Left cardiac atrium (tissue), 4 donors: ENCODE data around the gene LY6G5C. TPM values are rescaled to one million over a fixed set of nuclear protein-coding genes. Genes with fewer than 3 reads are reported as not detected.

Source experiments
- ATAC-seq, 2 donors: fragments of 200-7000 bp; cut with Tn5 transposase; one replicate each; pipeline ENCODE4 v1.9.1; 2020; ENCODE audit warnings: mild to moderate bottlenecking in 2 of 2, moderate library complexity in 2 of 2
- DNase-seq: peaks from one replicate; pipeline ENCODE4 v3.0.0-alpha.2; 2020
- intact Hi-C, 2 donors: fragments of 100-400 bp; cut with DNase I; formaldehyde crosslinking; loops; one replicate each; pipeline versions ENCODE4 v1.14.1 to v1.15.1; 2022 to 2023
- total RNA-seq, 2 donors: library from RNA; stranded (reverse); fragmentation: NEBNext Ultra II Directional; extraction: Animal tissue kit (Norgen Biotek cat#: 25700); gene quantifications; one replicate each; pipeline ENCODE4 v1.2.1, GENCODE V29; 2021
- donor health status: DM: no; HTN: yes; CAD: no.
- donor health status: DM: no; HTN: yes; CAD: no; lungs with severe emphysema.
- donor health status: DM: yes; HTN: yes; CAD: no.
- donor health status: Dilated cardiomyopathy.

LY6G5C gene
- total RNA-seq, 2 donors from 2014 or later, result 2.2 to 2.5 TPM

DNA sequence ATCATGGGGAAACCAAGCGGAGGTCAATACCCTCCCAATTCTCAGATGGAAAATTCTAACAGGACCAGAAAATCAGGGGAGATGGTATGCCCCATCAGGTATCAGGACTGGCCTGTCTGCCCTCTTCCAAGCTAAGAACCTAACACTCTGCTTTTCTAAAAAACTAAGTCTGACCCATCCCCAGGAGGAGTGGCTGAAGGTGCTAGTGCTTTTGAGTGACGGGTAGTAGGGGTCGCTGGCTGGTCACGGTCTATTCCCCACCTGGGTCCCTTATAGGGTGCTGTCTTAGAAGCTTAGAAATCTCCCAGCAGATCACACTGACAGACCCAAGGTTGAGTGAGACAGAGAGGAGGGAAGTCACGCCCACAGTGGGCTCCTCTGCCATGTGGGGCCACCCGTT, 12.7 kb upstream of the LY6G5C start:
- no peak for ATAC-seq
- intact Hi-C loops, result no loop called here
- DNase-seq, result no peak

DNA sequence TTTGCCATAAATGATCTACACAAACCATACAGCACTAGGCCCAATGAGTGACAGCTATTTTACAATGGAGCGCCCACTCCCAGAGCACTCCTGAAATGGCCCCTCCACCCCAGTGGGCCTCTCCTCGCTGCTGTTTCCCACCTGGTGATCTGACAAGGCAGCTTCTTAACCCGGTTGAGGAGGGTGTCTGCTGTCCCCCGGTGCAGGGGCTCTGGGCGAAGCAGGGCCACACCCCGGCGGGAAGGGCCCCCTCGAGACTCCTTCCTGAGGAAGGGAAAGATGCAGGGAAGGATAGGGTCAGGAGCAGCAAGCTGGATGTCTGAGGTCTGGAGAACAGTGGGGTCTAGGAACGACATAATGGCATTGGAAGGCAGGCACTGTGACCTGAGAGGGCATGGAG, 12.0 kb upstream of the LY6G5C start:
- no peak for ATAC-seq
- intact Hi-C loops, result no loop called here
- DNase-seq, result no peak

DNA sequence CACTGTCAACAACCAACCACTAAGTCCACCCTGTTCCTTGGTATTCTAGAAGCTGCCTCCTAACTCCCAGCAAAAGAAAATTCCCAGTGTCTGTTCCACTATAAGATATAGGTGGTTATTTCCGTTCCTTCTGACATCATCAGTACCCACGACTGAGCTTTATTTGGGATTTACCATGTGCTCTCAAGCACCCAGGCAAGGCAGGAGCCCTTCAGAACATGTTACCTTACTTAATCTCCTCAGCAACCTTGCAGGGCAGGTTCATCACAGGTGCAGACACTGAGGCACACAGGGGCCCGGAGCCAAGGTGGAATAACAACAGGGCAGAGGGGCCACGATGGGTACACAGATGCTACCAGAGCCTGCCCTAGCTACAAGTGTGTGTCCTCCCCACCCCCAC, 11.5 kb upstream of the LY6G5C start:
- ATAC-seq, result no peak
- no peak for DNase-seq
- intact Hi-C loops, result no loop called here

DNA sequence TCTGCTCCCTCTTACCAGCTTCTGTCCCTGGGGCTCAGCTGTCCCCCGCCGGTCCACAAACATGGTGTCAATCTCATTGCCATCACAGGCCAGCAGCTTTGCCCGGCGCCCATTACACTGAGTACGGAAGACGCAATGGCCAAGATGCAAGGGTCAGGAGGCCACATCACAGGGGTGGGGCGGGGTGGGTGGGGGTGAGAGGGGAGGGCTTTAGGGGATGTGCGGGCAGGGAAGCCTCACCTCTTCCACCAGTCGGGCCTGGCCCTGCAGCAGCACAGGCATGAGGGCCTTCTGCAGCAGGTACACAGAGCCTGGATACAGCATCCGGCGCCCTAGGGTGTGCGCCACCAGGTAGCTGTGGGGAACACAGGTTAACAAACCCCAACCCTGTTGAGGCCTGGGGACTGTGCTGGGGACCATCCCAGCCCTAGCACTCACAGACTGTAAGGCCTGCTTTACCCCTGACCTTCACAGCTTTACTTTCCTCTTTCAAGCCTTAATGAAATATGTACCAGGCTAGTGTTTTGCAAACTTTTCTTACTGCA, 10.8 kb upstream of the LY6G5C start:
- ATAC-seq (no peak), DNase-seq (no peak)
- intact Hi-C loops, result no loop called here

DNA sequence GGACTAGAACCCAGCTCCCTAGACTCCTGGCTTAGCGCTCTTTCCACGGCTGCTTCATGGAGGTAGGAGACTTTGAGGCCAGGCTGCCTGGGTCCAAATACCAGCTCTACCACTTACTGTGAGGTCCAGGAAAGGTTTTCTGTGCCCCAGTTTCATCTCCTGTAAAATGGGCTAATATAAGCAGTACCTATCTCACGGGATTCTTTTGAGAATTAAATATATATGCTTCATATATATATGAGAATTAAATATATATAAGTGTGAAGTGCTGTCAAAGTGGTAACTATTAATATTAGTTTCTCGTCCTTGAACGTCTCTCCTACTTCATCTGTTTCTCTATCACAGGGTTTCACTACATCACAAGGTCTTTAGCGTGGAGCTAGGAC, 10.2 kb upstream of the LY6G5C start:
- ATAC-seq (no peak), DNase-seq (no peak)
- intact Hi-C loops, result no loop called here

DNA sequence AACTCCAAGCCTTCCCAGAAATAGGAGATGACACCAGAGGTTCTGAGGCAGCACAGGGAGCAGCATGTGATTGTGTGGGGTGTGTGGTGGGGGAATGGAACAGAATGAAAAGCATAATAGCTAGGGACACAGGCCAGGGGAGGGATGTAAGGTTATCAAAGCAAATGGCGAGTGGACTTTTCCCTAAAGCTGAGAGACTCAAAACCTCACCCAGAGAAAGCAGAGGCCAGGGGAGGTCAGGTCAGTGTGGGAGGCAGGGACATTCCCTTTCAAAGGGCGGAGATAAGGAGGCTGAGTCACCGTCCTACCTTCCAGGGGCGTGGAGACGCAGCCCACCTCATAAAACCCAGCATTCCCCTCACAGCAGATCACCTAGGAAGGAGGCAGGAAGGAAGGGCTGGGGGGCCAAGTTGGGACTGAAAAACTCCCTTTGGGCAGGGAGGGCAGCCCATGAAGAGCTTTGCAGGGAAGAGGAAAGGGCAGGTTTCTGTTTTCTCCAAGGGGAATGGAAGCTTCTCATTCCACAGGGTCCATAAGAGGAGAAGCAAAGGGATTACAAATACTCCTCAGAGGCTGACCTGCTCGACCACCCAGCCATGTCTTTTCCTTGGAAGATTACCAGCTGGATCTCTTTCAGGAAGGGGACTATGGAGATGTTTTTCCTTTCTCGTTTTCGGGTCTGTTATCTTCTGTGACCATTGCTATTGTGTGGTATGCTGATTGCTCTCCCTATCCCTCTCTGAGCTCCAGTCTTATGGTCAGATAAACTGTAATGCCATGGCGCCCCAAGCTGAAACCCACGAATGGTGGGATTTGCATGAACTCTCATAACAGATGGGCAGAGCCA, 9.6 kb upstream of the LY6G5C start:
- intact Hi-C loops, result no loop called here
- no peak for DNase-seq

DNA sequence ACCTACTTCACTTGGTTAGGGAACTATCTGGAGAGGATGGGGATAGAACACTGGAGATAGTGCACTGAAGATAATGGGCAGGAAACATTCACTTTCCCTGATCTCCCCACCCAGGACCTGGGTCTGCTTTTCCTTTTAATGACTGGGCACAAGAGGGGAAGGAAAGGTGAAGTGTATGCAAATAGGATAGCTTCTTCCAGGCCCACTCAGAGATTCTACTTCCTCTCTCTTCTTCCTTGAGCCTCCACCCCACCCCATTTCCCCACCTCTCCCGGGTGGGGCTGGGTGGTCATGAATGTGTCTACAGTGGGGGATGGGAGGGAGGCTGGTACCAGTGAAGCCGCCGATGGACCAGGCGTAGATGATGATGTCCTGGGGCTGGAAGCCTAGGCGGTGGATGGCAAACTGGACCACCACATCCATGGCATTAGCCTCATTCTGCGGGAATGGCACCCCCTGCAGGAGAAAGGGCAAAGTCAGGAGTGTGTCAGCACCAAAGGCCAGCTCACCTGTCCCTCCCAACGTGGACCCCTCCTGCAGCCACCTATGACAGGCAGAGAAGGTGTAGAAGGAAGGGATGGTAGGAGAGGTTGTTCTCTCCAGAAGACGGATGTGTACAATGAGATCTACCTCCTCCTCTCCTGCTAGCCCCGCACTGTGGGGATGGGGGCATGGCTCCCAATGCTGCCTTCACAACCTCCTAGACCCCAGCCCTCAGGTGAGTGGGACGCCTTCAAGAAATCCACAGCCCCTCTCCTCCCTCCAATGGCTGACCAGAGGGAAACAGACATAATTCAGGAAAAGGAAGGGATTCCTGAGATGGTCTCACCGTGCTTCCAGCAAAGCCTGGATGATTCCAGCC, 8.6 kb upstream of the LY6G5C start:
- intact Hi-C loops, result loop anchor here in 1 of 2 donors (10.0 kb wide), 2 partner anchors 145 to 265 kb away; partner anchors contain the start of genes NELFE and SKIC2
- DNase-seq (no peak), ATAC-seq (no peak)

More for the DNA sequence above, 9.6 kb upstream of the LY6G5C start:
- peak; percentile 50 to 83 for ATAC-seq

DNA sequence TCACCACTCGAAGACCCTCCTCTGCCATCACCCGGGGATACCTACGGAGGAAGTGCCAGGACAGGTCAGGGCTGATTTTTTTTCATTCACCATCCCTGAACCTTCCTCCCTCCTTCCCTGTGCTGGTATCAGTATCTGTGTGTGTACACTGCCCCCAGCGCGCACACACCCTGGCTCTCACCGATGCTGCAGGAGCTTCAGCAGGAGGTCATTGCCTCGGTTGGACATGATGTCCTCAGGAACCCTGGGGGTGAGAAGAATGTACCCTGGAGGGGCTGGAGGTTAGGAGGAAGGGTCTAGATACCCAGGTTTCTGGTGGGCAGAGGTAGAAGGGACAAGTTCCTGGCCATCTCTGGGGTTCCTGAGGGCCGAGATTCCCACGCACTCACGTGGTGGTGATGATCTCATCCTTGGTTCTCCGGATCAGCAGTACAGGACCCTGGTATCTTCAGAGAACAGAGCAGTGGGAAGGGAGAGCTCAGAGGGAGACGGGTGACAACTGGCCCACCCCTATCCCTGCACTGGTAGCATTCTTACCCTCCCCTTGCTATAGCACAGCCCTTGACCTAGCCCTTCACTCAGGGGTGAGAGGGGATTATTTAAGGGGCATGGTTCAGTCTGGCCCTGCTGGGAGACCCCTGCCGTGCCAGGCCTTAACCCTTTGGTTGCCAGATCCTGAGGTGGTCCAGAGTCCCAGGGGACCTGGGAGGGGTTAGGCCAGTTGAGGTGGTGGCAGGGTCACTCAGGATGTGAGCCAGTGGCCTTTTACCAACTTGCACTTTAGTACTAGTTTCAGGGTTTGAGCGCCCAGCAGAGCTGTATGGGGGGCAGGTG, 7.2 kb upstream of the LY6G5C start:
- intact Hi-C loops, result loop anchor here in 1 of 2 donors (10.0 kb wide), 2 partner anchors 147 to 267 kb away; partner anchors contain the start of genes NELFE and SKIC2
- no peak for ATAC-seq
- no peak for DNase-seq

DNA sequence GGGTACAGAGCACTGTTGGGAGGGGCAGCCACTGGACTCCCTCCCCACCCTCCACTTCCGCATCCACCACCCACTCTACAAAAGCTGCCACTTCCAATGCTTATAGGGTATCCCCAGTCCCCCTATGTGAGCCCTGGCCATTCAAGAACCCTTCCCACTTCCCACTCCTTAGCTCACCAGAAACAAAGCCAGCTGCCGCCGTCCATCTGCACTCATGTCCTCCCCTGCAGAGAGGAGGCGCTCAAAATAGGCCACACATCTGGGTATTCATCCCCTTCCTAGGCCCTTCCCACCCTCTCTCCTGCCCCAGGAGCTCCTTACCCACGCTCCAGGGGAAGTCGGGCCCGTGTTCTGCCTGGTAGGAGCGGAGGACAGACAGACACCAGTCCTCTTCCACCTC, 6.5 kb upstream of the LY6G5C start:
- intact Hi-C loops, result loop anchor here in 1 of 2 donors (10.0 kb wide), 2 partner anchors 147 to 267 kb away; partner anchors contain the start of genes NELFE and SKIC2
- ATAC-seq (no peak), DNase-seq (no peak)

DNA sequence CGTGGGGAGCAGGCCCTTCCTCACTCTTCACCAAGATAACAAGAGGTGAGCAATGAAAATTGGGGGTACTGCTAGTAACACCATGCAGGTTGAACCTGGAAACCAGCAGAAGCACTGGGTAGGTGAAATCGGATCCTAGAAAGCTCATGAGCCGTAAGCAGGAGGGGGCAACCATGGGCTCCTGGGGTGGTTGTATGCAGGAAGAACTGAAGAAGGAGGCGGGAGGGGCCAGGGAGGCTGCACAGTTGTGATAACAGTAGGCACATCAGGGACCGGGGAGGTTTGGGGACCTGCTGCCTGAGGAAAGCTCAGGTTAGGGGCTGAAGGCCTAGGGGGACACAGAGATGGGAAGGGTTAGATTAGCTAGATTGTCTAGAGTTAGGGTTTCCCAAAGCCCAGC, 5.6 kb upstream of the LY6G5C start:
- no peak for DNase-seq
- no peak for ATAC-seq
- intact Hi-C loops, result loop anchor here in 1 of 2 donors (10.0 kb wide), 2 partner anchors 148 to 268 kb away; partner anchors contain the start of genes NELFE and SKIC2

DNA sequence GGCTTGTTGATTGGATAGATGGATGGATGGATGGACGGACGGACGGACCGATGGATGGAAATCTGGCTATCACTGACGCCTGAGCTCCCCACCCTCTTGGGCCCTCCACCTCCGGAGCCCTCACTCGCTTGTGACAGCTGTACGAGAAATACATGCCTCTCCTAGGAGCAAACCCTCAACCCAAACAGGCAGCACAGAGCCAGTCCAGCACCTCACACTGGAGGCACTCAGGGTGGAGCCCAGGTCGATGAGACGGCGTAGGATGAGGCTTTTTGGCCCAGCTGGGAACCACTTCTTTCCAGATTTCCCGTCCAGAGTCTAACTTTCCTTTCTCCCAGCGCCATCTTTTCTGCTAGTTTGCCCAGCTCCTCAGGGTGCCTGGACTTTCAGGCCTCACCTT, 2.7 kb upstream of the LY6G5C start:
- intact Hi-C loops, result loop anchor here (5.0 to 10.0 kb wide), 3 partner anchors 149 to 271 kb away; partner anchors contain the start of genes NELFE (in 1 of the 2) and SKIC2 (in 1 of the 2)
- ATAC-seq, result no peak

DNA sequence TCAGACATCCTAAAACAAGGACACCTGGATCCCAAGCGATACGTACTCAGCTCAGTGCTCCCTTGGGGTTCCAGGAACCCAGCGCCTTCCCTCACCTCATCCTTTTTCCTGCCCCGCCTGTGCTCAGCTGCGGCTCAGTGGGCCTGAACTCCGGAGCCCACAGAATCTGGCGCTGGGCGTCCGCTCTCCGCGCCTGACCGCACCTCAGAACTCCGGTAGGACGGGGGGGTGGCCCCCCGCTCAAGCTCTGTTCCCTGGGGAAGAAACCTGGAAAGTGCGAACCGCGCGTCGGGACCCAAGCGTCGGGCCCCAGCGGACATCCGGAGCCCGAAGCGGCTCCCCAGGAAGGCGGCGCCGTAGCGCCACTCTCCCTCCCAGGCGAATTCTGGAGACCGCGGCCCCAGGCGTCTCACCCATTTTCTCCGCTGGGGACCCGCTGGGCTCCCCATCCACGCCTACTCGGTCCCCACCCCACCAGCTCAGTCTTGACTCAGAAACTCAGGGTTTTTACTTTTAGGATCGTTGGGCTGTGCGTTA, 336 bp upstream of the LY6G5C start:
- ATAC-seq (peak; percentile 63 to 72), DNase-seq (peak; percentile 64)
- intact Hi-C loops, result loop anchor here (5.0 to 10.0 kb wide), 3 partner anchors 151 to 274 kb away; partner anchors contain the start of genes NELFE (in 1 of the 2) and SKIC2 (in 1 of the 2)

More for the DNA sequence above, 2.7 kb upstream of the LY6G5C start:
- no peak for DNase-seq

DNA sequence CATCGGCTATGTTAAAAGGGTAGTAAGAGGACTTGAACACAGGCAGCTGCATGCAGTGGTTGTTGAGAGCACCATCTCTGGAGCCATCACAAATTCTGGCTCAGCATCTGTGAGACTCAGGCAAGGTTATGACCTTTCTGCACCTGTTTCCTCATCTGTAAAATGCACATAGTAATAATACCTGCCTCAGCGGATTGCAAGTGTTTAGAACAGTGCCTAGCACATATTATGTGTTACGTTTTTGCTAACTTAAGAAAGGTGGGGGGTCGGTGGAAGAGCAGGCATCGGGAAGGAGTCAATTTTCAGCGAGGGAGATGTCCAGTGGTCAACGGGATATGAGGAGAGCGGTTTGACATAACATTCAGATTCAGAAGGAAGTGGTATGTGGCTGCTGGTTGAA, 2.9 kb downstream of the LY6G5C start:
- ATAC-seq (no peak), DNase-seq (no peak)
- intact Hi-C loops, result no loop called here

DNA sequence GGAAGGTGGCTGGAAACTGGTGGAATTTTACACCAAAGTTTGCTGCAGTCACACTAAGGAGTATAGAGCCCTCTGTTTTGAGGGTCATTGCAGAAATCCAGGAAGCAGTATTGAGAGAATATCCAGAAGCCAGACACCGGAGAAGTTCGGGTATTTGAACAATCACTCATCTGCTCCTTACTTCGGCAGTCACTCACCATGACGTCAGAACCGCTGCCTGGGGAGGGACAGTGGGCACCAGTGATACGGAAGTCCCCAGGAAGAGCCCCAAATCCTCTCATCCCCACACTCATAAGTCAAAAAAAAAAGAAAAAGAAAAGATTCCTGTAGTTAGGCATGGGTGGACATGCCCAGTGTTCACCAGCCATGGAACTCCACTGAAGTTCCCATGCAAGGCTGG, 4.0 kb downstream of the LY6G5C start:
- DNase-seq, result no peak
- ATAC-seq, result no peak
- intact Hi-C loops, result no loop called here

DNA sequence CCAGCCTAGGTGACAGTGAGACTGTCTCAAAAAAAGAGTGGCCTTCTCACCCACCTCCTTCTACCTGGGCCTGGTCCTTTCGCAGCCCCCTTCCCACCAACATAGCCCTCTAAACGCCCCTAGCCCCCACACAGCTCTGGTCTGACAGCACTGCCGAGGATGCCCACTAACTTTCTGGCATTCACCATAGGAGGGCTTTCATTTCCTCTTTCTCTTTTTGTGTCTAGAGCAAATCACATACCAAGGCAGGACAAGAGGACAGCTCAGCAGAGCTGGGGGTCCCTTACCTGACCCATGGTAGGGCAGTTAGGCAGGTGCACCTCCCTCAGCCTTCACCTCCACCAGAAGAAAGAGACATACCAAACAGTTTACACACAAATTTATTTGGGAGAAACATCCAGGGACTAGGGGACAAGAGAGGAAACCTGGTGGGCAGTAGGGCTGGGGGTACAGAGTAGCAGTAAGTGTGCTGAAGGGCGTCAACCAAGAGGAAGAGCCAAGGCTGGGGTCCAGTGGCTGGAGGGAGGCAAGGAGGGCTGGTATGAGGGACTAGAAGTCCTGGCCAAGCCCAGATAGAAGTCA, 4.5 kb downstream of the LY6G5C start:
- intact Hi-C loops, result no loop called here
- DNase-seq (no peak), ATAC-seq (no peak)

DNA sequence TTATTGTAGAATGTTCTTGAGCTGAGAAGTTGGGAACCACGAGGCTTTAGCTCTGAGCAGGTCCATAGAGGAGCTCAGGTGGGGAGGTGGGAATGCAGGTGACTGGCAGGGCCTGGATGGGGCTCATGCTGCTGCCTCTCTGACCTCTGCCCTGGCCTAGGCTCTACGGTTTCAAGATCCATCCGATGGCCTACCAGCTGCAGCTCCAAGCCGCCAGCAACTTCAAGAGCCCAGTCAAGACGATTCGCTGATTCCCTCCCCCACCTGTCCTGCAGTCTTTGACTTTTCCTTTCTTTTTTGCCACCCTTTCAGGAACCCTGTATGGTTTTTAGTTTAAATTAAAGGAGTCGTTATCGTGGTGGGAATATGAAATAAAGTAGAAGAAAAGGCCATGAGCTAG, 11.2 kb downstream of the LY6G5C start, which contains the start of gene LY6G5B:
Gene LY6G5B (plus strand): TSS at position 301 of the 400 bp plus-strand sequence. CDS start 975 bp downstream, outside the sequence.
- no peak for ATAC-seq
- intact Hi-C loops, result no loop called here
- no peak for DNase-seq

DNA sequence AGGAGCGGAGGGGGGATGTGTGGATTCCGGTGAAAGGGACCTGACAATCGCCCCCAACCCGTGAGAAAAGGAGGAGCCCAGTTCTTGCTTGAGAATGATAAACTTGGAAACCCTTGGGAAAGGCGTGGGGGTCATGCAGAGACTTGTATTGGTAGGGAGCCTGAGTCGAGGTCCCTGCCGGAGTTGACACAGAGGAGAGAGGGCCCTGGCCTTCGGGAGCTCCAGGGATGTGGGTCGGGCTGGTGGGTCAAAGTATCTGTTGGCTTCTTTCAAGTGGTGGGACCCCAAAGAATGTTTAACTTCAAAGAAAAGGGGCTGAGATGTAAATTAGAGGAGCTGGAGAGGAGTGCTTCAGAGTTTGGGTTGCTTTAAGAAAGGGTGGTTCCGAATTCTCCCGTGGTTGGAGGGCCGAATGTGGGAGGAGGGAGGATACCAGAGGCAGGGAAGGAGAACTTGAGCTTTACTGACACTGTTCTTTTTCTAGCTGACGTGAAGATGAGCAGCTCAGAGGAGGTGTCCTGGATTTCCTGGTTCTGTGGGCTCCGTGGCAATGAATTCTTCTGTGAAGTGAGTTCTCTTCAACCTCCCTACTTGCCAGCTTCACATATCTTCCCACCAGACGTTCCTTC, 14.4 kb downstream of the LY6G5C start:
- no peak for DNase-seq
- intact Hi-C loops, result no loop called here

More for the DNA sequence above, 14.4 kb downstream of the LY6G5C start:
- ATAC-seq, result no peak
